HEK293T (cell line): Measurements from ENCODE around the gene YPEL2.

Experiments
- FOXA1 ChIP-seq: fragments of 450-650 bp; IDR thresholded peaks from 2 replicates; pipeline ENCODE4 v1.6.1; 2016; ENCODE audit warnings: mild to moderate bottlenecking
- FOXK2 ChIP-seq: fragments of 450-650 bp; IDR thresholded peaks from 2 replicates; pipeline ENCODE4 v1.6.1; 2016; ENCODE audit warnings: mild to moderate bottlenecking
- SP1 ChIP-seq: fragments of 450-650 bp; IDR thresholded peaks from 2 replicates; pipeline ENCODE4 v1.6.1; 2017
- SUZ12 ChIP-seq: fragments of 450-650 bp; IDR thresholded peaks from 2 replicates; pipeline ENCODE4 v1.6.1; 2016; ENCODE audit warnings: mild to moderate bottlenecking
- TARDBP ChIP-seq: fragments of 450-650 bp; IDR thresholded peaks from 2 replicates; pipeline ENCODE4 v1.6.1; 2016

- TF ChIP-seq SP1 (no peak), TARDBP (no peak), FOXA1 (no peak), FOXK2 (no peak), SUZ12 (no peak)
Measured at GRCh38 chr17:59401725-59402124, 70.3 kb downstream of the YPEL2 start.
